CD4-positive, CD25-positive, alpha-beta regulatory T cell (primary cell): ENCODE results near the gene PIP5KL1. TPM values are rescaled to one million over a fixed set of nuclear protein-coding genes. Genes with fewer than 3 reads are reported as not detected.

Source experiments
- ATAC-seq, 2 donors: fragments of 150-1000 bp; cut with Tn5 transposase; one replicate each; pipeline ENCODE4 v1.10.0; 2021; ENCODE audit warnings: low read depth in 2 of 2, moderate number of reproducible peaks in 2 of 2, moderate library complexity in 1 of 2
- DNase-seq, 3 donors: peaks; one replicate each; pipeline versions ENCODE4 v3.0.0 to v3.0.0-alpha.2; 2012 to 2022; ENCODE audit warnings: mixed read lengths in 1 of 3
- H3K27ac ChIP-seq: one replicate; pipeline ENCODE4 v1.7.0; 2013; ENCODE audit warnings: mild to moderate bottlenecking, low read length; ENCODE audit not compliant: insufficient read depth, poor library complexity, severe bottlenecking
- H3K27me3 ChIP-seq: one replicate; pipeline ENCODE4 v1.7.0; 2013; ENCODE audit warnings: low read length; ENCODE audit not compliant: control insufficient read depth, insufficient read depth
- H3K36me3 ChIP-seq: one replicate; pipeline ENCODE4 v1.7.0; 2013; ENCODE audit warnings: mild to moderate bottlenecking, low read length, moderate library complexity; ENCODE audit not compliant: control insufficient read depth, insufficient read depth
- H3K4me1 ChIP-seq: 2 replicates; pipeline ENCODE4 v1.7.0; 2013; ENCODE audit warnings: mild to moderate bottlenecking, low read length; ENCODE audit not compliant: insufficient read depth, control insufficient read depth, poor library complexity, severe bottlenecking
- H3K4me3 ChIP-seq: one replicate; pipeline ENCODE4 v1.7.0; 2013; ENCODE audit warnings: low read depth, mild to moderate bottlenecking, low read length, moderate library complexity
- H3K9me3 ChIP-seq, 2 experiments: 1 replicate in 1 of 2; 2 replicates in 1 of 2; pipeline ENCODE4 v1.7.0; 2013; ENCODE audit warnings: low read length in 2 of 2, mild to moderate bottlenecking in 1 of 2, moderate library complexity in 1 of 2; ENCODE audit not compliant: control insufficient read depth in 2 of 2
- H3K27ac Mint-ChIP-seq, 3 donors: one replicate each; pipeline ENCODE4 v1.8.0; 2020 to 2022; ENCODE audit warnings: mild to moderate bottlenecking in 3 of 3, mixed read lengths in 3 of 3, moderate library complexity in 2 of 3
- H3K27me3 Mint-ChIP-seq: one replicate; pipeline ENCODE4 v1.8.0; 2022; ENCODE audit warnings: mild to moderate bottlenecking, mixed read lengths
- H3K36me3 Mint-ChIP-seq: one replicate; pipeline ENCODE4 v1.8.0; 2020; ENCODE audit warnings: mixed read lengths
- H3K4me1 Mint-ChIP-seq, 4 donors: one replicate each; pipeline ENCODE4 v1.8.0; 2020 to 2022; ENCODE audit warnings: mixed read lengths in 4 of 4, mild to moderate bottlenecking in 1 of 4
- H3K4me3 Mint-ChIP-seq, 4 donors: one replicate each; pipeline ENCODE4 v1.8.0; 2020 to 2022; ENCODE audit warnings: mild to moderate bottlenecking in 4 of 4, mixed read lengths in 4 of 4, moderate library complexity in 3 of 4
- H3K9me3 Mint-ChIP-seq, 7 donors: one replicate each; pipeline ENCODE4 v1.8.0; 2020 to 2022; ENCODE audit warnings: mixed read lengths in 7 of 7, mild to moderate bottlenecking in 3 of 7, moderate library complexity in 2 of 7
- polyA plus RNA-seq, 4 donors: library from polyadenylated mRNA; unstranded; fragments of 300-500 nt; fragmentation: Illumina TruSeq; gene quantifications; one replicate each; pipeline ENCODE4 v1.2.3, GENCODE V29; 2021
- total RNA-seq: library from RNA; stranded (reverse); gene quantifications from one replicate; pipeline ENCODE4 v1.2.3, GENCODE V29; 2022

The PIP5KL1 gene
- total and polyA plus RNA-seq, 5 donors from 2014 or later: 0.22 to 3.3 (median 0.94) TPM; not detected in 1

DNA sequence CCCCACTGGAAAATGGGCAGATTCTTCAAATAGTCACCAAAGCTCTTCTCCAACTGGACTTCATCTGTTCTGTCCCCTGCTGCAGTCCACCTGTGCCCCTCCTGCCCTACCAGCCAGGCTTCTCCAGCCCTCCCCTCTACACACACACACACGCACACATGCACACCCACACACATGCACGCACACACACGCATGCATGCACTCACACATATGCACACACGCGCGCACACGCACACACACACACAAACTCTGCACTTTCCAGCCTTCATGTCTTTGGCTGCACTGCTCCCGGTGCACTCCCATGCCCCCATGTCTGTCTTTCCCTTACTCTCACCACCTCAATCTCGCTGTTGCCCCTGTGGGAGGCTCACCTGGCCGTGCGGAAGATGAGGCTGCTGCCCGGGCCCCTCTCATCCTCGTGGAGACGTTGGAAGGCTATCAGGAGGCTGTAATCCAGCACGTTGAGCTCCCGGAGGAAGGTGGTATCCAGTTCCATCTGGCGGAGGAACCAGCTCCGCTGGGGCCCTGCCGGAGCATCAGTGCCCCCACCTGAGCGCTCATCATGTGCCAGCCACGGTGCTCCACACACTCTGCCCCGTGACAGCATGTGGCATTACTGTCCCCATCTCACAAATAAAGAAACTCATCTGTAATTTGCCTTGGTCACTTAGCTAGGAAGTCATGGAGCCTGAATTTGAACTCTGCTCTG is 5.7 kb downstream of the PIP5KL1 start:
- Histone ChIP-seq H3K27me3 (peaks cover 4% of the 10 kb centered on the region), H3K4me3 (no peak overlapping the region), H3K9me3 (no peaks in the 10 kb centered on the region), H3K4me1 (peaks cover 33% of the 10 kb centered on the region), H3K27ac (no peak overlapping the region), H3K36me3 (no peaks in the 10 kb centered on the region)
- Mint-ChIP-seq H3K4me1 (peaks cover 0 to 28% (median 17%) of the 10 kb centered on the region in 4 donors), H3K27me3 (peaks cover 29% of the 10 kb centered on the region), H3K9me3 (no peaks in the 10 kb centered on the region), H3K4me3 (peak overlapping the region in 1 of 4 donors; percentile 74), H3K27ac (no peak overlapping the region), H3K36me3 (no peaks in the 10 kb centered on the region)
- ATAC-seq: no peak
- DNase-seq: no peak

DNA sequence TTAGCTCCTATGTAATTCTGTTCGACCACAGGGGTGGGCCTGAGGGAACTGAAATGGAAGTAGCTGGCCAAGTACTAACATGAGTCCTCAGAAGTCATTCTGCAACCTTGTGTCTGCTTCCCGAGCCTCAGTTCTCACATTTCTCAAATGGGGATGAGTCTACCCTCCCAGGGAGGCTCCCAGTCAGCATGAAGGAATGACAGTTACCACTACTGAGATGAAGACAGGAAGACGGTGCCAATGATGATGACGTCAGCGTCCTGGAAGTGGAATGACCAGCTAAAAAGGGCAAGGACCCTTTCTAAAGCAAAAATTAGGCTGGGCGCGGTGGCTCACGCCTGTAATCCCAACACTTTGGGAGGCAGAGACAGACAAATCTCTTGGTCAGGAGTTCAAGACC is 6.8 kb downstream of the PIP5KL1 start:
- no peak overlapping the region for H3K4me3 Mint-ChIP-seq
- Histone ChIP-seq H3K9me3 (no peaks in the 10 kb centered on the region), H3K36me3 (no peaks in the 10 kb centered on the region), H3K27me3 (peaks cover 4% of the 10 kb centered on the region), H3K4me3 (no peak overlapping the region), H3K4me1 (peaks cover 30% of the 10 kb centered on the region), H3K27ac (no peak overlapping the region)
- H3K9me3 Mint-ChIP-seq: no peaks in the 10 kb centered on the region
- no peak overlapping the region for H3K27ac Mint-ChIP-seq
- ATAC-seq (no peak), DNase-seq (no peak)
- H3K36me3 Mint-ChIP-seq: no peaks in the 10 kb centered on the region
- peaks cover 0 to 25% (median 15%) of the 10 kb centered on the region in 4 donors for H3K4me1 Mint-ChIP-seq
- peaks cover 24% of the 10 kb centered on the region for H3K27me3 Mint-ChIP-seq

DNA sequence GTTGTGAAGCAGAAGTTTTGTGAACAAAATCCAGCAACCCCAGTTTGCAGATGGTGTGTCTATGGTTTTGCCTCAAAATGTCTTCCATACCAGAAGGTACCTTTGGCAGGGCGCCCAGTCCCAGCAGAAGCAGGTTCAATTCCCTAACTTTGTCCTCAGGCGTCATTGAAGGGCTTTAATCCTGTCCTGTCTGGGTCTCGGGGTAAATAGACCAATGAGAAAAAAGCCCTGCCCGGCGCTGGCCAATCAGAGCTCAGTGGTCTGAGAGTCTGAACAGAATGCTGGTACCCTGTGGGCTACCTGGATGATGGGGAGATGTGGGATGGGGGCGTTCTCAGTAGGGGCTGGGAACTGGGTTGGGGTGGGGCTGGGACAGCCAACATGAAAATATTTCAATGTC is 7.5 kb downstream of the PIP5KL1 start:
- Histone ChIP-seq H3K36me3 (no peaks in the 10 kb centered on the region), H3K4me3 (no peak overlapping the region), H3K27ac (no peak overlapping the region), H3K9me3 (no peaks in the 10 kb centered on the region), H3K27me3 (peaks cover 4% of the 10 kb centered on the region), H3K4me1 (peaks cover 28% of the 10 kb centered on the region)
- Mint-ChIP-seq H3K27me3 (peaks cover 20% of the 10 kb centered on the region), H3K36me3 (no peaks in the 10 kb centered on the region), H3K4me1 (peaks cover 0 to 25% (median 14%) of the 10 kb centered on the region in 4 donors), H3K9me3 (no peaks in the 10 kb centered on the region), H3K27ac (no peak overlapping the region), H3K4me3 (peak overlapping the region in 1 of 4 donors; percentile 32)
- ATAC-seq: no peak
- DNase-seq: no peak

DNA sequence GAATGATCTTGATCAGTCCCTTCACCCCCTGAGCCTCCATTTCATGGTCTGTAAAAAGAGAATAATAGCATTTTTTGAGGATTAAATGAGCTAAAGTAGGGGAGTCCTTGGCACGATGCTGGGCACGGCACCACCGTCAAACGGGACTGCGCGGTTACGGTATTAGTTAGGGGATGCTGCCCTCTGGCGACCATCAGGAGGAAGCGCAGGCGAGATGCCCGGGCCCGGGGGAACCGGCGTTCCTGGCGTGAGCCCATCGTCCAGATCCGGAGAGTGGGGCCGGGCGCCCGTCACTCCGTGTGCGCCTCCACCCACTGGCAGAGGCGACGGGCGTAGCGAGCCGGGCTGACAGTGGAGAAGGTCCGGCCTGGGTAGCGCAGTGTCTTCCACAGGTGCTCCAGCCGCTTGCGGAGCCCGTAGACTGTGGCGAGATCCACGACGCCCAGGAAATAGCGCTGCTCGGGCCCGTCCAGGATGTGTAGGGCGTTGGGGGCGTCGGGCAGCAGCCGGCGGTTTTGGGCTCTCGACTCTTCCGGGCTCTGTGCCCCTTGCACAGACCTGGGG is 8.9 kb downstream of the PIP5KL1 start:
- peaks cover 0 to 33% (median 19%) of the 10 kb centered on the region in 4 donors for H3K4me1 Mint-ChIP-seq
- peak; percentile 67 to 76 (median 76) for DNase-seq
- H3K36me3 Mint-ChIP-seq: no peaks in the 10 kb centered on the region
- H3K27me3 Mint-ChIP-seq: peaks cover 20% of the 10 kb centered on the region
- peak overlapping the region in 2 of 3 donors; percentile 52 to 83 for H3K27ac Mint-ChIP-seq
- Histone ChIP-seq H3K9me3 (no peaks in the 10 kb centered on the region), H3K27me3 (peaks cover 4% of the 10 kb centered on the region), H3K27ac (no peak overlapping the region), H3K4me3 (no peak overlapping the region), H3K4me1 (peaks cover 23% of the 10 kb centered on the region), H3K36me3 (no peaks in the 10 kb centered on the region)
- H3K9me3 Mint-ChIP-seq: no peaks in the 10 kb centered on the region
- ATAC-seq: peak; percentile 39 to 46
- H3K4me3 Mint-ChIP-seq: peak overlapping the region; percentile 11 to 80 (median 57)

DNA sequence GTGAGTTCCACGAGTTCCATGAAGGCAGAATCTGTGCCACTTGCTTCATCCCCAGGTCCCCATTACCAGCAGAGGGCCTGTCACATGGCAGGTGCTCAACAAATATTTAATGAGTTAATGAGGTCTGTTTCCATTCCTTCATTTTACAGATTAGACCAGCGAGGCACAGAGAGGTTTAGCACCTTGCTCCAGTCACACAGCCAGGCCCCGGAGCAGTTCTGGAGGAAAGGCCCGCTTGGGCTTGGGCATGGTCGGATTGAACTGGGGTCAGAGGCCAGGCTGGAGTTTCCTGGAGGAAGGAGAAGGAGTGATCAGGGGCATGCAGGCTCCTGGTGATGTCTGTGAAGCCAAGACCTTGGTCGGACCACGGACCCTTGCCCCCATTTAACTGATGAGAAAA is 9.8 kb downstream of the PIP5KL1 start:
- Mint-ChIP-seq H3K36me3 (no peaks in the 10 kb centered on the region), H3K4me1 (peaks cover 0 to 38% (median 21%) of the 10 kb centered on the region in 4 donors), H3K27ac (peak overlapping the region in 1 of 3 donors; percentile 26), H3K27me3 (peaks cover 11% of the 10 kb centered on the region), H3K4me3 (no peak overlapping the region), H3K9me3 (no peaks in the 10 kb centered on the region)
- peaks cover 29% of the 10 kb centered on the region for H3K4me1 ChIP-seq
- no peak overlapping the region for H3K4me3 ChIP-seq
- no peaks in the 10 kb centered on the region for H3K36me3 ChIP-seq
- ATAC-seq (no peak), DNase-seq (no peak)
- peaks cover 4% of the 10 kb centered on the region for H3K27me3 ChIP-seq
- no peaks in the 10 kb centered on the region for H3K9me3 ChIP-seq
- H3K27ac ChIP-seq: no peak overlapping the region

DNA sequence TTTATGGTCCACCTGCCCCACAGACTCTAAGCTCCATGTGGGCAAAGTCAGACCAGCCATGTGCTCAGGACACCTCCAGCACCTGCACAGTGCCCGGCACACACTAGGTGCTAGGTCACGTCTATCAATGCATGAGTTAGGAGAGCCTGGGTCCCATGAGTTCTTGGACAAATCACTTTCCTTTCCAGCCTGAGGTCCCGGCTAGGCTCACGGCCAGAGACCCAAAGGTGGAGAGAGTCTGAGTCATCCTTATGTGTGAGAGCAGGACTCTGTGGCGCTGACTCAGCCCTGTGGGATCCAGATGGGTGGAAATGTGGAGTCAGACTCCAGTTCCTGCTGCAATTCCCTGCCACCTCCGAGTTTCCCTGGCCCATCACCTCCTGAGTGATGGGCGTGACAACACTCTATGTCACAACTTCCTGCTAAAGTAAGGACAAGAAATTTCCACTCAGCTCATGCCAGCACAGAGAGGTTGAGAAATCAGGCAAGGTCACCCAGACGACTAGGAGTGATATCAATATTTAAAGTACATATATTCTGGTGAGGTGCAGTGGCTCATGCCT is 11.2 kb downstream of the PIP5KL1 start:
- ATAC-seq: no peak
- Histone ChIP-seq H3K4me1 (peaks cover 44% of the 10 kb centered on the region), H3K36me3 (peaks cover 3% of the 10 kb centered on the region), H3K27ac (no peak overlapping the region), H3K4me3 (no peak overlapping the region), H3K9me3 (no peaks in the 10 kb centered on the region), H3K27me3 (peaks cover 4% of the 10 kb centered on the region)
- DNase-seq: no peak
- Mint-ChIP-seq H3K4me3 (peak overlapping the region in 2 of 4 donors; percentile 91 to 95), H3K27me3 (peaks cover 4% of the 10 kb centered on the region), H3K36me3 (no peaks in the 10 kb centered on the region), H3K9me3 (no peaks in the 10 kb centered on the region), H3K27ac (peak overlapping the region in 1 of 3 donors; percentile 86), H3K4me1 (peaks cover 0 to 46% (median 26%) of the 10 kb centered on the region in 4 donors)

DNA sequence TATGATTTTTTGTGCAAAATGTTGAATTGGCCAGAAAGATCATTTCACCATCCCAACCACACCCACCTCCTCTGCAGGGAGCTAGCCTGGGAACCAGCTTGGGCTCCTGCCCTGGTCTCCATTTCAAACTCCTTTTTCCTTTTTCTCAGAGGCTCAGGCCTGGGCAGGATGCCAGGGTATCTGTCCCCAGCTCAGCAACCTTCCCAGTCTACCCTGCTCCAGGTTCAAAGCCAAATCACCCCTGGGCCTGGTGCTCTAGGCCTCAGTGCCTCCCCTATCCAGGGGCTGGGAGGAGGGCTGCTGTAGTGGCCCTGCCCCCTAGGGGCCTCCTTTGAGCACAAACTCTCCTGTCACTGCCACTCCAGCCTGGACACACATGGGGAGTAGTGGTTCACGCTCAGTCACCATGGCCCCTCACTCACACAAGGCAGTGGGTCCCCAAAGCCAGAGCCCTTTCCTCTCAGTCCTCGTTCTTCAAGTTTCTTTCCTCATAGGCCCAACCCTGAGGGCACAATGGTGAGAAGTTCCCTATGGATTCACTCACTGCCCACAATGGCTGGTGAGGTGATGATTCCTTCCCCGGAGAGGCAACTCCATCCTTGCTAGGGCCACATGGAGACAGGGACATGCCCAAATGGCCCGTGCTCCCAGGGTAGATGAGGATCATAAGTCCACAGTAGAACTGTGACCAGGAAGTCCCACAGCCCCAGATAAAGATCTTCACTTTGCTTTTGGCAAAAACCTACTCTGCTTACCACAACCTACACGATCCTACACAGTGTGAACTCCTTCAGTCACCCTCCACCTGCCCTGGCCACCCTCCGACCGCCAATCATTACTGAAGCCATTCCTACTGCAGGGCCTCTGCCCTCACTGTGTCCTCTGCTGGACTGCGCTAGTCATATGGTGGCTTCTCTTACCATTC is 12.1 kb downstream of the PIP5KL1 start:
- H3K4me1 ChIP-seq: peaks cover 44% of the 10 kb centered on the region
- H3K4me1 Mint-ChIP-seq: peaks cover 0 to 51% (median 26%) of the 10 kb centered on the region in 4 donors
- peak overlapping the region; percentile 50 to 95 (median 87) for H3K4me3 Mint-ChIP-seq

More for the DNA sequence above, 12.1 kb downstream of the PIP5KL1 start:
- Histone ChIP-seq H3K27ac (no peak overlapping the region), H3K27me3 (no peaks in the 10 kb centered on the region), H3K36me3 (peaks cover 3% of the 10 kb centered on the region), H3K9me3 (no peaks in the 10 kb centered on the region), H3K4me3 (no peak overlapping the region)
- Mint-ChIP-seq H3K27ac (peak overlapping the region in 2 of 3 donors; percentile 71 to 86), H3K27me3 (peaks cover 4% of the 10 kb centered on the region), H3K9me3 (no peaks in the 10 kb centered on the region), H3K36me3 (peaks cover 5% of the 10 kb centered on the region)
- DNase-seq (peak in 1 of 3 donors; percentile 39), ATAC-seq (no peak)
